Glutamatergic neuron (in vitro differentiated cells): ENCODE measurements around the gene IL36RN. TPM values are rescaled to one million over a fixed set of nuclear protein-coding genes. Genes with fewer than 3 reads are reported as not detected.

ENCODE experiments used
- DNase-seq: peaks from one replicate; pipeline ENCODE4 v3.0.0; 2022
- H3K27ac Mint-ChIP-seq: one replicate; pipeline ENCODE4 v1.8.0; 2020; ENCODE audit warnings: mild to moderate bottlenecking, mixed read lengths, inconsistent platforms; ENCODE audit not compliant: unreplicated experiment
- H3K27me3 Mint-ChIP-seq: one replicate; pipeline ENCODE4 v1.8.0; 2020; ENCODE audit warnings: mild to moderate bottlenecking, moderate library complexity, mixed read lengths, inconsistent platforms; ENCODE audit not compliant: unreplicated experiment
- H3K36me3 Mint-ChIP-seq: one replicate; pipeline ENCODE4 v1.8.0; 2020; ENCODE audit warnings: mild to moderate bottlenecking, mixed read lengths, inconsistent platforms; ENCODE audit not compliant: unreplicated experiment
- H3K4me1 Mint-ChIP-seq: one replicate; pipeline ENCODE4 v1.8.0; 2020; ENCODE audit warnings: mild to moderate bottlenecking, low read depth, mixed read lengths, inconsistent platforms; ENCODE audit not compliant: unreplicated experiment
- H3K4me3 Mint-ChIP-seq: one replicate; pipeline ENCODE4 v1.8.0; 2020; ENCODE audit warnings: mild to moderate bottlenecking, mixed read lengths, inconsistent platforms; ENCODE audit not compliant: unreplicated experiment
- H3K9me3 Mint-ChIP-seq: one replicate; pipeline ENCODE4 v1.8.0; 2020; ENCODE audit warnings: mild to moderate bottlenecking, moderate library complexity, mixed read lengths, inconsistent platforms; ENCODE audit not compliant: unreplicated experiment
- total RNA-seq: library from RNA; stranded (reverse); fragmentation: NEBNext Ultra II Directional; extraction: Animal tissue kit (Norgen Biotek cat#: 25700); gene quantifications from one replicate; pipeline ENCODE4 v1.2.1, GENCODE V29; 2021; ENCODE audit not compliant: unreplicated experiment
- TF ChIP-seq, protein P1 (sequence below): fragments of 200-600 bp; sonication (generic); IDR thresholded peaks from one replicate; pipeline ENCODE4 v1.5.0; 2021; ENCODE audit not compliant: partially characterized antibody, unreplicated experiment

Gene IL36RN
- total RNA-seq, 1 donor from 2014 or later: not detected

DNA sequence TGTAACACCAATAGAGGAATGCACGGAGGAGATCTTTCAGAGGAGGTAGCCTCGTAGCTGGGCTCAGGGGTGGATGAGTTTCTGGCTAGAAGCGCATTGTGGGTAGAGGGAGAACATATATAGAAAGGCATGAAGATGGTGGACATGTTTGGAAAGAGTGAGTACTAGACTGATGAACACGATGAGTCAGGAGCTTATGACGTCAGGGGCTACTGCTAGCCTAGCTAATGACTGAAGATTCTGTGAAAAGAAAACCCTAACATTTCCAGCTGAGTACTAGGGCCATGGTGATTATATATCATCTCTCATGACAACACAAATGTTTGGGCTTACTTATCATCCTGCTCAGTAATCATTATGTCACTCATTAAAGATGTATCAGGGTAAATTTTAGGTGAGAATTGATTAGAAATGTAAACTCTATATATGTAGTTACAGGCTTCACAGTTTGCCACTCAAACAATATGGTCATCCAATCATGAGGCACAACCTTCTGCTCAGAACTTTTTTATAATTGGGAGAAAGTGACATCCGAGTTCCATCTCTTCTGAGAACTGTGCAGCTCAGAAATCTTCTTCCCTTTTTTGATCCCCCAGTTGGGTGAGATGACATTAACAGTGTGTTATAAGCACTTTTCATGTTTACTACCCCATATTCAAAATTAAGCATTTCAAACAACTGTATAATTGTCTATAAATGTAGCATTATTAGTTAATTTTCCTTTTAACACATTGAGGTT is 46.2 kb downstream of the IL36RN start:
- Mint-ChIP-seq H3K4me1 (no peaks in the 10 kb centered on the region), H3K27me3 (no peaks in the 10 kb centered on the region), H3K36me3 (no peaks in the 10 kb centered on the region), H3K9me3 (peaks cover 5% of the 10 kb centered on the region), H3K4me3 (no peak overlapping the region), H3K27ac (no peak overlapping the region)
- TF ChIP-seq, protein P1, sequence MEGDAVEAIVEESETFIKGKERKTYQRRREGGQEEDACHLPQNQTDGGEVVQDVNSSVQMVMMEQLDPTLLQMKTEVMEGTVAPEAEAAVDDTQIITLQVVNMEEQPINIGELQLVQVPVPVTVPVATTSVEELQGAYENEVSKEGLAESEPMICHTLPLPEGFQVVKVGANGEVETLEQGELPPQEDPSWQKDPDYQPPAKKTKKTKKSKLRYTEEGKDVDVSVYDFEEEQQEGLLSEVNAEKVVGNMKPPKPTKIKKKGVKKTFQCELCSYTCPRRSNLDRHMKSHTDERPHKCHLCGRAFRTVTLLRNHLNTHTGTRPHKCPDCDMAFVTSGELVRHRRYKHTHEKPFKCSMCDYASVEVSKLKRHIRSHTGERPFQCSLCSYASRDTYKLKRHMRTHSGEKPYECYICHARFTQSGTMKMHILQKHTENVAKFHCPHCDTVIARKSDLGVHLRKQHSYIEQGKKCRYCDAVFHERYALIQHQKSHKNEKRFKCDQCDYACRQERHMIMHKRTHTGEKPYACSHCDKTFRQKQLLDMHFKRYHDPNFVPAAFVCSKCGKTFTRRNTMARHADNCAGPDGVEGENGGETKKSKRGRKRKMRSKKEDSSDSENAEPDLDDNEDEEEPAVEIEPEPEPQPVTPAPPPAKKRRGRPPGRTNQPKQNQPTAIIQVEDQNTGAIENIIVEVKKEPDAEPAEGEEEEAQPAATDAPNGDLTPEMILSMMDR: no peak
- no peak for DNase-seq

DNA sequence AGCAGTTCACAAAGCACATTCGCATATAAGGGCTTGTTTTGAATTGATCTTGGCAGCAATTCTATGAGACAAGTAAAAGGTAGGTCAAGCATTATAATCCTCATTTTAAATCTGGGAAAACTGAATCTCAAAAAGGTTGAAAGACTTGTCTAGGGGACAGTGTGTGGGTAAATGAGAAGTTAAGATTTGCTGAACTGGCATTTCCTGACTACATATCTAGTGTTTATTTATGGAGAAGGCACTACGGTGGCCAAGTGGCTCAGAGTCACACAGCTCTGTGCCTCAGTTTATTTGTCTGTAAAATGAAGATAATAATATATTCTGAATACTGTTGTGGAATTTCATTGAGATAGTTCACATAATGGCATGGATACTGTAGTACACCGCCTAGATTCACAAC is 52.1 kb downstream of the IL36RN start:
- H3K4me1 Mint-ChIP-seq: no peaks in the 10 kb centered on the region
- H3K27ac Mint-ChIP-seq: no peak overlapping the region
- TF ChIP-seq, protein P1: no peak
- no peak overlapping the region for H3K4me3 Mint-ChIP-seq
- no peaks in the 10 kb centered on the region for H3K9me3 Mint-ChIP-seq
- no peaks in the 10 kb centered on the region for H3K36me3 Mint-ChIP-seq
- DNase-seq: no peak
- no peaks in the 10 kb centered on the region for H3K27me3 Mint-ChIP-seq

- H3K27me3 Mint-ChIP-seq: no peaks in the 10 kb centered on the region
- TF ChIP-seq, protein P1: no peak
- H3K27ac Mint-ChIP-seq: no peak overlapping the region
- H3K4me1 Mint-ChIP-seq: no peaks in the 10 kb centered on the region
- no peak overlapping the region for H3K4me3 Mint-ChIP-seq
- no peaks in the 10 kb centered on the region for H3K36me3 Mint-ChIP-seq
- no peaks in the 10 kb centered on the region for H3K9me3 Mint-ChIP-seq
- no peak for DNase-seq
Observed at GRCh38 chr2:113111823-113112287, 52.9 kb downstream of the IL36RN start.

DNA sequence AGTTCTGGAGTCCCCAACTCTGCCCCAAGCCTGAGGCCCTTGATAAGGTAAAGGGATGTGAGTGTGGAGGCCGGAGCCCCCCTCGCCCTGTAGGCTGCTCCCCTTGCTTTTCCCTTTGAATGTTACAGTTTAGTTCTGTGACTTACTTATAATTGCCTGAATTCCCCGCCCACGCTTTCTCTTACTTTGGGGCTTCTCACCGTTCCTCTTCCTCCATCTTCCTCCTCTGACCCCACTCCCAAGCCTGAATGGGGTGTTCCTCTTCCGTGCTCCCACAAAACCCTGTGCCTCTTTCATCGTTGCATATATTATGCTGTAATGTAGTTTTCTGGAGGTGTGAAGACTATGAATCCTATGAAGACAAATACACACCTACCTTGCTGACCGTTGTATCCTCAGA is 53.4 kb downstream of the IL36RN start:
- Mint-ChIP-seq H3K4me3 (no peak overlapping the region), H3K9me3 (no peaks in the 10 kb centered on the region)
- TF ChIP-seq, protein P1: no peak

DNA sequence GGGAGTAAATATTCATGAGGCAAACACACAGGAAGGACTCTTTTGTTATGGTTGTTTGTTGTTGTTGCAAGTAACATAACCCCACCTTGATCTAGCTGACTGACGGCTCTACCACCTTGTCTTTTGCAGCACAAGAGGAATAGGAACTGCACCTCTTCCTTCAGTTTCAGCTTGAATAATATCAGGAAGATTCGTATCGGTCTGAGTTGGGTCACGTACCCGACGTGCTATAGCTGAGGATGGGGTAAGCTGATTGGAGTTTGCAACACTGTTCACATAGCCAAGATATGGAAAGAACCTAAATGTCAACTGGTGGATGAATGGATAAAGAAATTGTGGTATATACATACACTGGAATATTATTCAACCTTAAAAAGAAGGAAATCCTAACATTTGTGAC is 53.9 kb downstream of the IL36RN start:
- no peaks in the 10 kb centered on the region for H3K4me1 Mint-ChIP-seq
- TF ChIP-seq, protein P1: no peak
- no peaks in the 10 kb centered on the region for H3K9me3 Mint-ChIP-seq
- DNase-seq: no peak
- H3K4me3 Mint-ChIP-seq: no peak overlapping the region
- H3K36me3 Mint-ChIP-seq: no peaks in the 10 kb centered on the region
- no peaks in the 10 kb centered on the region for H3K27me3 Mint-ChIP-seq
- no peak overlapping the region for H3K27ac Mint-ChIP-seq

More for the DNA sequence above, 53.4 kb downstream of the IL36RN start:
- Mint-ChIP-seq H3K27ac (no peak overlapping the region), H3K27me3 (no peaks in the 10 kb centered on the region), H3K4me1 (no peaks in the 10 kb centered on the region), H3K36me3 (no peaks in the 10 kb centered on the region)
- no peak for DNase-seq
